Stimulated activated CD4-positive, alpha-beta T cell treated with anti-CD3 and anti-CD28 coated beads, Interleukin-4, amount 100 ng/mL, for 48 hours (primary cell): ENCODE data around the gene PGBD2.
"Not testable (repeated sequence)": the region's sequence is repeated elsewhere in the genome, so short reads cannot be mapped to it uniquely, and the experiment has no call there.

Experiments used
- DNase-seq, 2 donors: peaks; one replicate each; pipeline ENCODE4 v3.0.0-alpha.2; 2020; ENCODE audit warnings: low read depth in 2 of 2

The PGBD2 gene

GRCh38 chr1:248889914-248890243 is 16.2 kb upstream of the PGBD2 start:
- not testable (repeated sequence) for DNase-seq

GRCh38 chr1:248890549-248891498 is 15.2 kb upstream of the PGBD2 start:
- no peak for DNase-seq

- no peak for DNase-seq
Measured at GRCh38 chr1:248891758-248892157, 14.3 kb upstream of the PGBD2 start.

- no peak for DNase-seq
Measured at GRCh38 chr1:248892590-248892989, 13.4 kb upstream of the PGBD2 start.

GRCh38 chr1:248894837-248895236 is 11.2 kb upstream of the PGBD2 start:
- no peak for DNase-seq

GRCh38 chr1:248897412-248898337 is 8.4 kb upstream of the PGBD2 start:
- no peak for DNase-seq

GRCh38 chr1:248900637-248901036 is 5.4 kb upstream of the PGBD2 start:
- no peak for DNase-seq

GRCh38 chr1:248901578-248901977 is 4.5 kb upstream of the PGBD2 start:
- DNase-seq: no peak

- DNase-seq: no peak
Measured at GRCh38 chr1:248904437-248905216, 1.4 kb upstream of the PGBD2 start.

GRCh38 chr1:248905662-248906008 is 400 bp upstream of the PGBD2 start:
- no peak for DNase-seq

- DNase-seq: no peak
Measured at GRCh38 chr1:248906753-248907661, 972 bp downstream of the PGBD2 start.

GRCh38 chr1:248910761-248911160 is 4.7 kb downstream of the PGBD2 start:
- DNase-seq: no peak

GRCh38 chr1:248913933-248914332 is 7.9 kb downstream of the PGBD2 start:
- DNase-seq: no peak

GRCh38 chr1:248914796-248915381 is 8.9 kb downstream of the PGBD2 start:
- DNase-seq: no peak

GRCh38 chr1:248918131-248918530 is 12.1 kb downstream of the PGBD2 start:
- no peak for DNase-seq

GRCh38 chr1:248923352-248924338 is 17.6 kb downstream of the PGBD2 start:
- no peak for DNase-seq

- peak in 1 of 2 donors; percentile 33 for DNase-seq
Measured at GRCh38 chr1:248924696-248925532, 18.9 kb downstream of the PGBD2 start.

GRCh38 chr1:248925859-248926258 is 19.8 kb downstream of the PGBD2 start:
- DNase-seq: not testable (repeated sequence)
